HCT116 (cell line): Measurements from ENCODE around the gene SLC11A1. TPM values are rescaled to one million over a fixed set of nuclear protein-coding genes. Genes with fewer than 3 reads are reported as not detected.

ENCODE experiments used
- ATAC-seq: fragments of 200-7000 bp; cut with Tn5 transposase; 2 replicates; pipeline ENCODE4 v1.9.1; 2020; ENCODE audit warnings: mild to moderate bottlenecking, moderate library complexity
- BruUV-seq: library from RNA; stranded (reverse); fragments of 400-500 nt; replicated peaks from 2 replicates; lab custom pipeline; 2021; lab: Mats Ljungman, UMichigan
- CTCF ChIA-PET: fragments of 300-600 bp; sonication (Branson Sonifier 250); formaldehyde crosslinking; loops from one replicate; lab custom pipeline; 2021; ENCODE audit warnings: antibody characterized with exemption; lab: Charles Lee
- POLR2A ChIA-PET: fragments of 300-600, 350-600 bp; sonication (Branson Sonifier 250); formaldehyde crosslinking; loops from one replicate; lab custom pipeline; 2021; ENCODE audit warnings: antibody characterized with exemption; lab: Charles Lee
- RAD21 ChIA-PET, 2 experiments: fragments of 300-600 bp; sonication (Branson Sonifier 250); formaldehyde crosslinking; loops; one replicate each; lab custom pipeline; 2023; ENCODE audit warnings: low total read pairs in 2 of 2; ENCODE audit not compliant: uncharacterized antibody in 2 of 2, unreplicated experiment in 2 of 2, low non-redundant PET in 1 of 2; lab: Charles Lee
- DNase-seq: peaks from one replicate; pipeline ENCODE4 v3.0.0-alpha.2; 2010; ENCODE audit warnings: low read depth, low spot score
- H2AFZ ChIP-seq: fragments of 200-600 bp; shearing (Covaris generic), sonication (generic); 2 replicates; pipeline ENCODE4 v1.6.1; 2017; ENCODE audit warnings: low read depth, mixed run types, mixed read lengths, antibody characterized with exemption, low read length; ENCODE audit not compliant: poor library complexity, severe bottlenecking
- H3K27ac ChIP-seq: 2 replicates; pipeline ENCODE4 v1.5.1; 2012; ENCODE audit warnings: low read depth, low read length
- H3K27me3 ChIP-seq: fragments of 200-600 bp; sonication (generic); 2 replicates; pipeline ENCODE4 v1.6.1; 2016; ENCODE audit warnings: mixed run types, low read length, mixed read lengths; ENCODE audit not compliant: insufficient read depth
- H3K36me3 ChIP-seq, 2 experiments: fragments of 200-500 bp in 1 of 2; fragments of 200-600 bp in 1 of 2; sonication (Bioruptor generic) in 1 of 2; sonication (generic) in 1 of 2; 2 replicates each; pipeline versions ENCODE4 v1.5.1 to v1.6.1; 2014 to 2016; ENCODE audit warnings: low read length in 2 of 2, inconsistent platforms in 1 of 2, mixed read lengths in 1 of 2, mixed run types in 1 of 2; ENCODE audit not compliant: insufficient read depth in 2 of 2, control insufficient read depth in 1 of 2
- H3K4me1 ChIP-seq, 2 experiments: fragments of 200-600 bp in 1 of 2; sonication (generic) in 1 of 2; 2 replicates each; pipeline versions ENCODE4 v1.5.1 to v1.6.1; 2012 to 2017; ENCODE audit warnings: low read length in 2 of 2, inconsistent platforms in 1 of 2, mild to moderate bottlenecking in 1 of 2, mixed read lengths in 1 of 2, mixed run types in 1 of 2, moderate library complexity in 1 of 2; ENCODE audit not compliant: insufficient read depth in 2 of 2, control insufficient read depth in 1 of 2
- H3K4me2 ChIP-seq: fragments of 200-600 bp; sonication (generic); 2 replicates; pipeline ENCODE4 v1.6.1; 2017; ENCODE audit warnings: mixed run types, low read length, mixed read lengths
- H3K4me3 ChIP-seq, 2 experiments: fragments of 200-600 bp in 1 of 2; sonication (generic) in 1 of 2; replicated peaks in 1 of 2; 2 replicates each; pipeline ENCODE4 v1.5.1; 2011 to 2016; ENCODE audit warnings: low read length in 2 of 2, control low read depth in 1 of 2, low read depth in 1 of 2, mild to moderate bottlenecking in 1 of 2, mixed read lengths in 1 of 2, mixed run types in 1 of 2
- H3K79me2 ChIP-seq: fragments of 200-600 bp; sonication (generic); 2 replicates; pipeline ENCODE4 v1.6.1; 2017; ENCODE audit warnings: mild to moderate bottlenecking, mixed run types, low read length, moderate library complexity, mixed read lengths; ENCODE audit not compliant: insufficient read depth
- H3K9ac ChIP-seq: fragments of 200-600 bp; sonication (generic); 2 replicates; pipeline ENCODE4 v1.6.1; 2016; ENCODE audit warnings: low read length, mixed read lengths
- H3K9me2 ChIP-seq: fragments of 200-600 bp; sonication (generic), shearing (Covaris generic); 2 replicates; pipeline ENCODE4 v1.6.1; 2017; ENCODE audit warnings: mixed run types, mild to moderate bottlenecking, moderate library complexity; ENCODE audit not compliant: insufficient read depth
- H3K9me3 ChIP-seq, 2 experiments: fragments of 200-500 bp in 1 of 2; fragments of 200-600 bp in 1 of 2; sonication (Bioruptor generic) in 1 of 2; sonication (generic) in 1 of 2; 2 replicates each; pipeline ENCODE4 v1.6.1; 2014 to 2017; ENCODE audit warnings: low read length in 2 of 2, mixed read lengths in 2 of 2, inconsistent platforms in 1 of 2, low read depth in 1 of 2, mild to moderate bottlenecking in 1 of 2, mixed run types in 1 of 2, moderate library complexity in 1 of 2; ENCODE audit not compliant: control insufficient read depth in 1 of 2, insufficient read depth in 1 of 2
- H4K20me1 ChIP-seq: fragments of 200-600 bp; sonication (generic), shearing (Covaris generic); 2 replicates; pipeline ENCODE4 v1.6.1; 2017; ENCODE audit warnings: mixed run types, mild to moderate bottlenecking, moderate library complexity; ENCODE audit not compliant: insufficient read depth
- CEBPB ChIP-seq: IDR thresholded peaks from 2 replicates; pipeline ENCODE4 v1.6.1; 2012; ENCODE audit warnings: low read depth
- ELF1 ChIP-seq: IDR thresholded peaks from 2 replicates; pipeline ENCODE4 v1.6.1; 2012; ENCODE audit warnings: low read depth, borderline replicate concordance
- RAD21 ChIP-seq: IDR thresholded peaks from 2 replicates; pipeline ENCODE4 v1.6.1; 2012; ENCODE audit warnings: low read depth, mild to moderate bottlenecking
- SP1 ChIP-seq: IDR thresholded peaks from 2 replicates; pipeline ENCODE4 v1.6.1; 2012; ENCODE audit warnings: low read depth
- ZBTB33 ChIP-seq: IDR thresholded peaks from 2 replicates; pipeline ENCODE4 v1.6.1; 2011; ENCODE audit warnings: mild to moderate bottlenecking, low read length, moderate library complexity; ENCODE audit not compliant: insufficient replicate concordance; ENCODE audit errors: extremely low read depth
- intact Hi-C: fragments of 100-400 bp; cut with micrococcal nuclease; formaldehyde crosslinking; loops from 2 replicates; pipeline ENCODE4 v1.10.0; 2022
- total RNA-seq: library from RNA; stranded (reverse); gene quantifications from one replicate; pipeline ENCODE4 v1.2.1, GENCODE V29; 2021; ENCODE audit not compliant: unreplicated experiment

The SLC11A1 gene
- total RNA-seq, 1 experiment from 2014 or later, result 0.42 TPM

- intact Hi-C loops, result no loop called here
- BruUV-seq, result no TSS peak
- H3K79me2 ChIP-seq, result no peaks in the 10 kb centered on the region
- H3K4me1 ChIP-seq, result no peaks in the 10 kb centered on the region
- H3K4me2 ChIP-seq, result no peak overlapping the region
- no peak overlapping the region for H3K4me3 ChIP-seq
- TF ChIP-seq RAD21 (no peak), ELF1 (no peak), CEBPB (no peak), ZBTB33 (no peak), SP1 (no peak)
- no peaks in the 10 kb centered on the region for H3K9me2 ChIP-seq
- H3K9me3 ChIP-seq, result no peaks in the 10 kb centered on the region
- no peak overlapping the region for H3K9ac ChIP-seq
- DNase-seq (no peak), ATAC-seq (no peak)
- no peaks in the 10 kb centered on the region for H3K36me3 ChIP-seq
- RAD21 ChIA-PET, result interaction anchor here in 1 of 2 experiments (0.6 kb wide), 1 partner anchor 1770 kb away, joined by 3 read pairs; no protein-coding TSS in a partner anchor
- CTCF ChIA-PET, result no interaction called here
- no peak overlapping the region for H2AFZ ChIP-seq
- no peak overlapping the region for H3K27ac ChIP-seq
- H4K20me1 ChIP-seq, result no peaks in the 10 kb centered on the region
- POLR2A ChIA-PET, result no interaction called here
- no peaks in the 10 kb centered on the region for H3K27me3 ChIP-seq
Observed at GRCh38 chr2:218344755-218345417, 37.2 kb upstream of the SLC11A1 start.
